Calu3 (cell line): ENCODE results near the gene PODXL. TPM values are rescaled to one million over a fixed set of nuclear protein-coding genes. Genes with fewer than 3 reads are reported as not detected.

Experiments used
- BruUV-seq: library from RNA; stranded (reverse); fragments of 400-500 nt; replicated peaks from 2 replicates; lab custom pipeline; 2021; lab: Mats Ljungman, UMichigan
- CTCF ChIA-PET: fragments of 300-600 bp; sonication (Branson Sonifier 250); formaldehyde crosslinking; loops from one replicate; lab custom pipeline; 2022; ENCODE audit warnings: antibody characterized with exemption; lab: Charles Lee
- DNase-seq: peaks from one replicate; pipeline ENCODE4 v3.0.0; 2022
- H3K27ac Mint-ChIP-seq: one replicate; pipeline ENCODE4 v1.8.0; 2022; ENCODE audit warnings: mixed read lengths; ENCODE audit not compliant: unreplicated experiment
- H3K27me3 Mint-ChIP-seq: one replicate; pipeline ENCODE4 v1.8.0; 2022; ENCODE audit warnings: mixed read lengths; ENCODE audit not compliant: unreplicated experiment
- H3K36me3 Mint-ChIP-seq: one replicate; pipeline ENCODE4 v1.8.0; 2022; ENCODE audit warnings: mild to moderate bottlenecking, moderate library complexity, mixed read lengths; ENCODE audit not compliant: insufficient read depth, unreplicated experiment
- H3K4me1 Mint-ChIP-seq: one replicate; pipeline ENCODE4 v1.8.0; 2022; ENCODE audit warnings: mild to moderate bottlenecking, low read depth, mixed read lengths; ENCODE audit not compliant: unreplicated experiment
- H3K4me3 Mint-ChIP-seq: one replicate; pipeline ENCODE4 v1.8.0; 2022; ENCODE audit warnings: mild to moderate bottlenecking, low read depth, moderate library complexity, mixed read lengths; ENCODE audit not compliant: unreplicated experiment
- H3K9me3 Mint-ChIP-seq: one replicate; pipeline ENCODE4 v1.8.0; 2022; ENCODE audit warnings: low read depth, mixed read lengths; ENCODE audit not compliant: unreplicated experiment
- intact Hi-C: fragments of 100-400 bp; cut with micrococcal nuclease; formaldehyde crosslinking; loops from one replicate; pipeline ENCODE4 v1.10.0; 2022; ENCODE audit not compliant: unreplicated experiment
- total RNA-seq: library from RNA; stranded (reverse); gene quantifications from 2 replicates; pipeline ENCODE4 v1.2.3, GENCODE V29; 2022
- TF ChIP-seq, protein P1 (sequence below): fragments of 200-600 bp; IDR thresholded peaks from one replicate; pipeline ENCODE4 v1.8.0; 2022; ENCODE audit warnings: antibody characterized with exemption; ENCODE audit not compliant: unreplicated experiment

Gene PODXL
- total RNA-seq, 1 experiment from 2014 or later = 15.5 TPM

DNA sequence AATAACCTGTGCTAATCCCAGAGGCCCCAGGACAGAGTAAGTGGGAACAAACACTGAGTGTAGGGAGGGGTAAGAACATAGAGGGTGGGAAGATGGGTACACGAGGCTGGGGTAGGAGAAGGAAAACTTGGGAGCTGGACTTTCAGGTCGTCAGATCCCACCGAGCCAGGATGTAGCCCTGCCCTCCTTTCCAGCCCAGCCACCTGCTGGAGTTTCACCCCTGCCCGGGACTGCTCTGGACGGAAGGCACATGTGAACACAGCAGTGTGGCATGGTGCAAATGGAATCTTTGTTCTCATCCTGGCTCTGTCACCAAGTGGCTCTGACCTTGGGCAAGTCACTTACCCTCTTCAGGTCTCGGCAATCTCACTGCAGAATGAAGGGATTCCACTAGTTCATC, 52.8 kb downstream of the PODXL start:
- BruUV-seq = no TSS peak
- Mint-ChIP-seq H3K27me3 (no peaks in the 10 kb centered on the region), H3K4me1 (no peaks in the 10 kb centered on the region), H3K36me3 (peaks cover 26% of the 10 kb centered on the region), H3K9me3 (no peaks in the 10 kb centered on the region), H3K4me3 (no peak overlapping the region), H3K27ac (no peak overlapping the region)
- TF ChIP-seq, protein P1, sequence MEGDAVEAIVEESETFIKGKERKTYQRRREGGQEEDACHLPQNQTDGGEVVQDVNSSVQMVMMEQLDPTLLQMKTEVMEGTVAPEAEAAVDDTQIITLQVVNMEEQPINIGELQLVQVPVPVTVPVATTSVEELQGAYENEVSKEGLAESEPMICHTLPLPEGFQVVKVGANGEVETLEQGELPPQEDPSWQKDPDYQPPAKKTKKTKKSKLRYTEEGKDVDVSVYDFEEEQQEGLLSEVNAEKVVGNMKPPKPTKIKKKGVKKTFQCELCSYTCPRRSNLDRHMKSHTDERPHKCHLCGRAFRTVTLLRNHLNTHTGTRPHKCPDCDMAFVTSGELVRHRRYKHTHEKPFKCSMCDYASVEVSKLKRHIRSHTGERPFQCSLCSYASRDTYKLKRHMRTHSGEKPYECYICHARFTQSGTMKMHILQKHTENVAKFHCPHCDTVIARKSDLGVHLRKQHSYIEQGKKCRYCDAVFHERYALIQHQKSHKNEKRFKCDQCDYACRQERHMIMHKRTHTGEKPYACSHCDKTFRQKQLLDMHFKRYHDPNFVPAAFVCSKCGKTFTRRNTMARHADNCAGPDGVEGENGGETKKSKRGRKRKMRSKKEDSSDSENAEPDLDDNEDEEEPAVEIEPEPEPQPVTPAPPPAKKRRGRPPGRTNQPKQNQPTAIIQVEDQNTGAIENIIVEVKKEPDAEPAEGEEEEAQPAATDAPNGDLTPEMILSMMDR = no peak
- no peak for DNase-seq
- intact Hi-C loops = no loop called here
- CTCF ChIA-PET = no interaction called here

DNA sequence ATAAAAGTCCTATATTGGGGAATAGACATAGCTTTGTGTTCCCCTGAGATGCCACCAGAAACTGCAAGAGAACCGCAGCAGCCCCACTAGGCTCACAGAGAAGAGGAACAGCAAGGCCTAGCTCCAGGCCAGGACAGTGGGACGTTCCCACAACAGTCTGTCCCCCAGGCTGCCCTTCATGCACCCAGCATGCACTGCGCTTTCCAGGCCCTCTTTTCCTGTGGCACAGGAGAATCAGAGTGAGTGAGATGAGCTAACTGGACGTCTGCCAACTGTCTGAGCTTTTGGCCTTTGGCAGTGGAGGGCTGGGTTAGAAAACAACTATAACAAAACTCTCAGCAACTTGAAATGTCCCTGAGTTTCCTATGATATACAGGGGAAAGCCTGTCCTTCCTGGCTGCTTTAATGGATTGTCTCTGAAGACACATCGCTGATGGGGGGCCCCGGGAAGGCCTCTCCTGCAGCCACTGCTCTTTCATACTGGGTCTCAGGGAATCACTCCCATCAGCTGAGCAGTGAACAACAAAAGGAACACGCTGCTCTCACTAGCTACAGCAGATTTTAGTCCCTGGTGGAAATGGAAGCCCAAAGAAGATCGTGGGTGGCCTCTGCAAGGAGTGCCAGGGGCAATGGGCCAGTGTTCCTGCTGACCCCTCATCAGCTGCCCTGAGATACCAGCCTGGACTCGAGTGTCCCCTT, 53.5 kb downstream of the PODXL start:
- DNase-seq = no peak
- intact Hi-C loops = no loop called here
- H3K27ac Mint-ChIP-seq = no peak overlapping the region
- TF ChIP-seq, protein P1 = no peak
- H3K27me3 Mint-ChIP-seq = no peaks in the 10 kb centered on the region
- no peaks in the 10 kb centered on the region for H3K9me3 Mint-ChIP-seq
- no peaks in the 10 kb centered on the region for H3K4me1 Mint-ChIP-seq
- H3K36me3 Mint-ChIP-seq = peaks cover 26% of the 10 kb centered on the region
- no TSS peak for BruUV-seq
- CTCF ChIA-PET = no interaction called here
- no peak overlapping the region for H3K4me3 Mint-ChIP-seq

DNA sequence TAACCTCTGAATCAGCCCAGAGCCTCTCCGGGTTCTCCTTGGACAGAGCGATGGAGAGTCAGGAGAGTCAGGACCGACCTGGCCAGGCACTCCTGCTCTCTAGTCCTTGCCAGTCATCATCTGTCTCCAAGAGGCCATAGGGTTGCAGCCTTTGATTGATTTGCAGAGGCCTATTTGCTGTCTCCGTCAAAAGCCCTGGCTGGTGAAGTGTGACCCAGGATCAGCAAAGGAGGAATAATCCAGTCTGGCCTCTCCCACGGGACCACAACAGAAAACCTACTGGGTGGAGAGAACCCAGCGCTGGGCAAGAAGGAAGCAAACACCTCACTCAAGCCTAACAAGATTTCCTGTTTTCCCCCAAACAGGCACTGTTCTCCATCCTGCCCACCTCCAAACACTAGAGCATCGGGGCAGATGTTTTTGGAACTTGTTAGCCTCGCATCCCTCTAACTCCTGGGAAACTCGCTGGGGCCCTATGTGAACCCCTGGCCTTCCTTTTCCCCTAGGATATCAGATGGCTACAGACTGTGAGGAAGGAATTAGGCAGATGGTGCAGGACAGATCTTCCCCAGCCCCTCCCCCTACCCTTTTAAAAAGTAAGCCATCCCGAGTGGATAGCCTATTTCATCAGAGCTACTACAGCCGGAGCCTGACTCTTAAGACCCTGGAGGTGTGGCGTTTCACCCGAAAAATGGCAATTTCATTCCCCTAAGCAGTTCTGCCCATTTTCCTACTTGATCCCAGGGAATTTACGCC, 54.3 kb downstream of the PODXL start:
- no peaks in the 10 kb centered on the region for H3K27me3 Mint-ChIP-seq
- no peak overlapping the region for H3K4me3 Mint-ChIP-seq
- no peak overlapping the region for H3K27ac Mint-ChIP-seq
- no peaks in the 10 kb centered on the region for H3K4me1 Mint-ChIP-seq
- intact Hi-C loops = no loop called here
- no peak for DNase-seq
- peaks cover 26% of the 10 kb centered on the region for H3K36me3 Mint-ChIP-seq
- no peaks in the 10 kb centered on the region for H3K9me3 Mint-ChIP-seq
- TF ChIP-seq, protein P1 = no peak
- CTCF ChIA-PET = interaction anchor here (1.8 kb wide), 1 partner anchor 15 kb away, joined by 4 read pairs; no protein-coding TSS in a partner anchor
- BruUV-seq = no TSS peak

DNA sequence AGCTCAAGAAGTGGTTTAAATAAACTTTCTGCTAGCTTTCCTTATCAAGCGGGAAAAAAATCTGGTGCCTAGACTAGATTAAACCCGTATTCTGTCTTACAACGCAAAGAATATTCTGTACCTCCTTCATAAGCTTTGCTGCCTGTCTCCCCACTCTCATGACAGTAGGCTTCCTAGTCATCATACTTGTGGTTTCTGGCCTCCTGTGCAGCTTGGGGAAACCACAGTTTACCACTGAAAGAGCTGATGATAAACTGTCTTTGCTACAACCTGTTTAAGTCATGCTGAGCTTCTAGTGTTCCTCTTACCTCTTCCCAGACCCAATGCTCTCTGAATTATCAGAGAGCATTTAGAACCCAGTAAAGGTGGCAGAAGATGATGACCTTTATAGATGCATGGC, 55.0 kb downstream of the PODXL start:
- H3K27me3 Mint-ChIP-seq = no peaks in the 10 kb centered on the region
- no TSS peak for BruUV-seq
- H3K4me1 Mint-ChIP-seq = no peaks in the 10 kb centered on the region
- peaks cover 21% of the 10 kb centered on the region for H3K36me3 Mint-ChIP-seq
- H3K4me3 Mint-ChIP-seq = no peak overlapping the region
- CTCF ChIA-PET = interaction anchor here (0.6 to 1.8 kb wide), 3 partner anchors 14 to 149 kb away, joined by 3 to 4 read pairs (median 3); no protein-coding TSS in a partner anchor
- no peak overlapping the region for H3K27ac Mint-ChIP-seq
- intact Hi-C loops = no loop called here
- TF ChIP-seq, protein P1 = no peak
- DNase-seq = no peak
- H3K9me3 Mint-ChIP-seq = no peaks in the 10 kb centered on the region
